Measurements from ENCODE around the gene SAMD4A. TPM values are rescaled to one million over a fixed set of nuclear protein-coding genes. Genes with fewer than 3 reads are reported as not detected.

SAMD4A gene
- total RNA-seq, 1 experiment from 2014 or later = 9.6 TPM

DNA sequence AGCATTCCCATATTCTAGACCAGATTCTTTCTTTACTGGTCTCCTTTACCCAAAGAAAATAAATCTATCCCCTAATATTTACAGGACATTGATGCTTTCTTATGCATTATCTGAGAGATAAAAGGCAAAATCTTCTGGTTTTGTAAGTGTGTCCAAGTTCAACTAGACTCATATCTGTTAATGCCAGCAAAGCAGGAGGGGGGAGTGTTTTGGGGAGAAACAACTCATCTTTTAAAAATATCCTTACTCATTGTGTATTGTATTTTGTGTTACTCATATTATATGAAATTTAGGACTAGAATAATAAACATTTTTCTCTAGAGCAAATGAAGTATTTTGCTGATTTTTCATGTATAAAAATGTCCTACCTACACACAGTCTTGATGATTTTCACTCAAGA is 54.8 kb downstream of the SAMD4A start:
- Histone ChIP-seq H3K18ac (ENCODE audit: insufficient read length, low read depth, low read length) (no peak overlapping the region), H3K23me2 (ENCODE audit: insufficient read length, low read depth, low read length, poor library complexity, severe bottlenecking) (no peaks in the 10 kb centered on the region), H3K14ac (ENCODE audit: insufficient read depth, low read length) (no peak overlapping the region), H3K4me2 (ENCODE audit: insufficient read depth, insufficient read length, low read length) (no peak overlapping the region), H3T11ph (ENCODE audit: low read length) (no peak overlapping the region), H3K27me3 (ENCODE audit: insufficient read depth, low read length) (no peaks in the 10 kb centered on the region), H3K79me2 (ENCODE audit: insufficient read depth, low read length) (no peaks in the 10 kb centered on the region), H2BK20ac (ENCODE audit: low read depth, low read length, poor library complexity, severe bottlenecking) (no peak overlapping the region), H2BK12ac (ENCODE audit: insufficient read length, low read depth, low read length) (no peak overlapping the region), H3K27ac (ENCODE audit: insufficient read length, low read depth, low read length) (no peak overlapping the region), H4K91ac (ENCODE audit: insufficient read length, low read depth, low read length) (no peak overlapping the region), H3K4me1 (ENCODE audit: insufficient read depth, low read length) (peaks cover 4% of the 10 kb centered on the region; the same call in 1 of the 2 replicates), H3K4ac (ENCODE audit: low read depth, low read length) (no peak overlapping the region), H2BK5ac (ENCODE audit: insufficient read length, low read length) (no peak overlapping the region), H4K20me1 (ENCODE audit: control insufficient read depth, insufficient read depth, insufficient read length) (no peaks in the 10 kb centered on the region), H4K8ac (replicated peaks; ENCODE audit: insufficient read length, low read depth, low read length) (no peak overlapping the region), H3K9ac (ENCODE audit: extremely low read depth, insufficient read length, low read length) (no peak overlapping the region), H4K5ac (ENCODE audit: insufficient read length, low read depth, low read length) (no peak overlapping the region), H3K23ac (ENCODE audit: insufficient read length, low read depth, low read length) (no peak overlapping the region), H2BK120ac (ENCODE audit: low read depth, low read length, poor library complexity, severe bottlenecking) (no peak overlapping the region), H2BK15ac (ENCODE audit: low read depth, low read length) (no peak overlapping the region), H3K56ac (ENCODE audit: insufficient read length, low read depth, low read length) (no peak overlapping the region), H3K79me1 (ENCODE audit: insufficient read depth, low read depth, low read length, poor library complexity, severe bottlenecking) (no peaks in the 10 kb centered on the region), H2AFZ (ENCODE audit: low read length) (no peak overlapping the region), H2AK5ac (ENCODE audit: insufficient read length, low read length) (no peak overlapping the region), H3K9me3 (ENCODE audit: control insufficient read depth, low read depth, low read length) (no peaks in the 10 kb centered on the region)
- no peak for TF ChIP-seq CTCF (conservative IDR thresholded peaks at IDR 0.05)
- Mint-ChIP-seq H3K9me3 (peaks cover 0 to 3% of the 10 kb centered on the region in 2 experiments; a peak in 1 of 5 replicates), H3K4me1 (peaks cover 19 to 20% of the 10 kb centered on the region in 2 experiments), H3K27ac (no peak overlapping the region), H3K36me3 (ENCODE audit: insufficient read depth in 1 of 3, low read depth in 3 of 3) (no peaks in the 10 kb centered on the region; a peak in 2 of 7 replicates), H3K27me3 (ENCODE audit: low read depth) (no peaks in the 10 kb centered on the region), H3K4me3 (no peak overlapping the region)
- DNase-seq = no peak
